H9 (cell line): Measurements from ENCODE around the gene SBF1. TPM values are rescaled to one million over a fixed set of nuclear protein-coding genes. Genes with fewer than 3 reads are reported as not detected.

Experiments used
- DNase-seq: peaks from one replicate; pipeline ENCODE4 v3.0.0-alpha.2; 2017
- H2AFZ ChIP-seq: one replicate; pipeline ENCODE4 v1.6.1; 2013; ENCODE audit warnings: mild to moderate bottlenecking, low read length, control low read depth, moderate library complexity
- H2AK5ac ChIP-seq: 2 replicates; pipeline ENCODE4 v1.6.1; 2013; ENCODE audit warnings: low read length, control low read depth, mixed read lengths; ENCODE audit not compliant: insufficient read length
- H2BK120ac ChIP-seq: one replicate; pipeline ENCODE4 v1.6.1; 2013; ENCODE audit warnings: low read depth, mild to moderate bottlenecking, low read length, control low read depth, inconsistent platforms; ENCODE audit not compliant: poor library complexity, severe bottlenecking
- H2BK12ac ChIP-seq: 2 replicates; pipeline ENCODE4 v1.6.1; 2013; ENCODE audit warnings: low read length, control low read depth, mixed read lengths, low read depth; ENCODE audit not compliant: insufficient read length
- H2BK15ac ChIP-seq: 2 replicates; pipeline ENCODE4 v1.6.1; 2013; ENCODE audit warnings: low read depth, low read length, control low read depth
- H2BK20ac ChIP-seq: one replicate; pipeline ENCODE4 v1.6.1; 2013; ENCODE audit warnings: low read depth, mild to moderate bottlenecking, low read length, control low read depth, inconsistent platforms; ENCODE audit not compliant: poor library complexity, severe bottlenecking
- H2BK5ac ChIP-seq: 2 replicates; pipeline ENCODE4 v1.6.1; 2013; ENCODE audit warnings: low read length, control low read depth, mixed read lengths; ENCODE audit not compliant: insufficient read length
- H3K14ac ChIP-seq: 2 replicates; pipeline ENCODE4 v1.6.1; 2013; ENCODE audit warnings: low read length, control low read depth; ENCODE audit not compliant: insufficient read depth
- H3K18ac ChIP-seq: 2 replicates; pipeline ENCODE4 v1.6.1; 2013; ENCODE audit warnings: low read depth, mild to moderate bottlenecking, mixed read lengths, low read length, control low read depth; ENCODE audit not compliant: insufficient read length
- H3K23ac ChIP-seq: 2 replicates; pipeline ENCODE4 v1.6.1; 2013; ENCODE audit warnings: low read length, control low read depth, mixed read lengths, low read depth; ENCODE audit not compliant: insufficient read length
- H3K23me2 ChIP-seq: 2 replicates; pipeline ENCODE4 v1.6.1; 2013; ENCODE audit warnings: low read depth, mild to moderate bottlenecking, mixed read lengths, low read length, control low read depth; ENCODE audit not compliant: insufficient read length, poor library complexity, severe bottlenecking
- H3K27ac ChIP-seq: 2 replicates; pipeline ENCODE4 v1.5.1; 2013; ENCODE audit warnings: low read length, control low read depth, mixed read lengths, low read depth; ENCODE audit not compliant: insufficient read length
- H3K27me3 ChIP-seq: 2 replicates; pipeline ENCODE4 v1.6.1; 2013; ENCODE audit warnings: low read length, control low read depth, inconsistent platforms; ENCODE audit not compliant: insufficient read depth
- H3K4ac ChIP-seq: 2 replicates; pipeline ENCODE4 v1.6.1; 2013; ENCODE audit warnings: low read depth, mild to moderate bottlenecking, control low read depth, inconsistent platforms, low read length, moderate library complexity
- H3K4me1 ChIP-seq: 2 replicates; pipeline ENCODE4 v1.6.1; 2013; ENCODE audit warnings: low read length, control low read depth, inconsistent platforms; ENCODE audit not compliant: insufficient read depth
- H3K4me2 ChIP-seq: 2 replicates; pipeline ENCODE4 v1.6.1; 2013; ENCODE audit warnings: low read length, control low read depth, mixed read lengths; ENCODE audit not compliant: insufficient read length, insufficient read depth
- H3K56ac ChIP-seq: 2 replicates; pipeline ENCODE4 v1.6.1; 2013; ENCODE audit warnings: low read depth, mild to moderate bottlenecking, mixed read lengths, low read length, control low read depth; ENCODE audit not compliant: insufficient read length
- H3K79me1 ChIP-seq: 2 replicates; pipeline ENCODE4 v1.6.1; 2013; ENCODE audit warnings: low read depth, mild to moderate bottlenecking, moderate library complexity, low read length, control low read depth, inconsistent platforms; ENCODE audit not compliant: insufficient read depth, poor library complexity, severe bottlenecking
- H3K79me2 ChIP-seq: 2 replicates; pipeline ENCODE4 v1.6.1; 2013; ENCODE audit warnings: low read length, control low read depth, inconsistent platforms; ENCODE audit not compliant: insufficient read depth
- H3K9ac ChIP-seq: 2 replicates; pipeline ENCODE4 v1.6.1; 2013; ENCODE audit warnings: low read length, control low read depth, mixed read lengths; ENCODE audit not compliant: insufficient read length; ENCODE audit errors: extremely low read depth
- H3K9me3 ChIP-seq: one replicate; pipeline ENCODE4 v1.6.1; 2013; ENCODE audit warnings: low read depth, low read length, inconsistent platforms; ENCODE audit not compliant: control insufficient read depth
- H3T11ph ChIP-seq: one replicate; pipeline ENCODE4 v1.6.1; 2013; ENCODE audit warnings: mild to moderate bottlenecking, low read length, control low read depth, inconsistent platforms
- H4K20me1 ChIP-seq: one replicate; pipeline ENCODE4 v1.6.1; 2013; ENCODE audit not compliant: control insufficient read depth, insufficient read length, insufficient read depth
- H4K5ac ChIP-seq: 2 replicates; pipeline ENCODE4 v1.6.1; 2013; ENCODE audit warnings: low read depth, mild to moderate bottlenecking, mixed read lengths, low read length, control low read depth; ENCODE audit not compliant: insufficient read length
- H4K8ac ChIP-seq: replicated peaks from 2 replicates; pipeline ENCODE4 v1.6.1; 2013; ENCODE audit warnings: low read length, control low read depth, mixed read lengths, low read depth; ENCODE audit not compliant: insufficient read length
- H4K91ac ChIP-seq: 2 replicates; pipeline ENCODE4 v1.6.1; 2013; ENCODE audit warnings: low read depth, mild to moderate bottlenecking, moderate library complexity, mixed read lengths, low read length, control low read depth; ENCODE audit not compliant: insufficient read length
- H3K27ac Mint-ChIP-seq, 3 experiments: 2 replicates in 2 of 3; 3 replicates in 1 of 3; pipeline ENCODE4 v1.8.0; 2020 to 2021; ENCODE audit warnings: mixed read lengths in 3 of 3, mild to moderate bottlenecking in 1 of 3, moderate library complexity in 1 of 3
- H3K27me3 Mint-ChIP-seq: 2 replicates; pipeline ENCODE4 v1.8.0; 2021; ENCODE audit warnings: low read depth, mild to moderate bottlenecking, moderate library complexity, mixed read lengths
- H3K36me3 Mint-ChIP-seq, 3 experiments: 2 replicates in 2 of 3; 3 replicates in 1 of 3; pipeline ENCODE4 v1.8.0; 2020 to 2021; ENCODE audit warnings: low read depth in 3 of 3, mixed read lengths in 3 of 3; ENCODE audit not compliant: insufficient read depth in 1 of 3
- H3K4me1 Mint-ChIP-seq, 2 experiments: 2 replicates each; pipeline ENCODE4 v1.8.0; 2020; ENCODE audit warnings: mixed read lengths in 2 of 2
- H3K4me3 Mint-ChIP-seq, 2 experiments: 2 replicates in 1 of 2; 3 replicates in 1 of 2; pipeline ENCODE4 v1.8.0; 2020 to 2021; ENCODE audit warnings: mild to moderate bottlenecking in 2 of 2, mixed read lengths in 2 of 2, moderate library complexity in 1 of 2
- H3K9me3 Mint-ChIP-seq, 2 experiments: 2 replicates in 1 of 2; 3 replicates in 1 of 2; pipeline ENCODE4 v1.8.0; 2020; ENCODE audit warnings: mild to moderate bottlenecking in 2 of 2, mixed read lengths in 2 of 2, moderate library complexity in 1 of 2
- WGBS: extraction: QIAGEN DNeasy Blood & Tissue Kit; methylation state at CpG from one replicate; pipeline ENCODE4 v1.1.7; 2013; ENCODE audit warnings: missing lambda C conversion rate, low lambda C conversion rate, mixed read lengths; ENCODE audit not compliant: insufficient read length; ENCODE audit errors: extremely low coverage; 5-methylcytosine and 5-hydroxymethylcytosine counted together
- total RNA-seq: library from RNA; stranded (reverse); gene quantifications from 2 replicates; pipeline ENCODE4 v1.2.1, GENCODE V29; 2021
- TF ChIP-seq, protein P1 (sequence below): fragments of 200-600 bp; sonication (generic); conservative IDR thresholded peaks from 3 replicates; pipeline ENCODE4 v1.8.0; 2021; ENCODE audit warnings: antibody characterized with exemption, mild to moderate bottlenecking

Gene SBF1
- total RNA-seq, 1 experiment from 2014 or later: 69.8 TPM

DNA sequence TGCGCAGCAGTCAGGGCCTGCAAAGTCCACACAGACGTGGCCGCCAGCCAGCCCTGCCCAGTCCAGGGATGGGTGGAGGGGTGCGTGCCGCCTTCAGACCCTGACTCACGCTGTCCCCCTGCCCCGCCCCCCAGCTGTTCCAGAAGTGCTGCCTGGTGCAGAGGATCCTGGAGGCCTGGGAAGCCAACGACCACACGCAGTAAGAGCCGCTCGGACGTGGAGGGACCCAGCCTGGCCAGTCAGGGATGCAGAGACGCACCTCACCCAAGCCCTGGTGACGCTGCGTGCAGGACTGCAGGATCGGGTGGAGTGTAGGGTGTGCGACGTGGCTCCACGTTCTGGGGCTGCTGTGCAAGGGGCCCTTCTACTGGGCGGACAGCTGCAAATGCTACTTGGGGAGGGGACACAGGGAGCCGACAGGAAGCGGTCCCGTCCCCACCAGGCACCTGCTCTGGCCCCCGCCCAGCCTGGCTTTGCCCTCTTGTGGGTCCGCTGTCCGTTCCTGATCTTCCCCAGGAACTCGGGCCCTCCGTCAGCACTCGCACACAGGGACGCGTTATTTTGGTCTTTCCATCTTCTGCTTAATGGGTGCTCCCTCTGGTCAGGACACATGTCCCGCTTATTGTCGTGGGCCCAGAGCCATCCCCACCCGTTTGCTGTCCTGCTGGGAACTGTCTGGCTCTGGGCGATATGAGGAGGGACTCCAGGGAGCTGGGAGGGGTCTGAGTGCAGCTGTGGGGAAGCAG is 42.5 kb downstream of the SBF1 start:
- no peak overlapping the region for H2BK12ac ChIP-seq
- H3K23me2 ChIP-seq: no peaks in the 10 kb centered on the region
- H2BK120ac ChIP-seq: no peak overlapping the region
- H3K4me3 Mint-ChIP-seq: no peak overlapping the region
- H3K9ac ChIP-seq: no peak overlapping the region
- no peak overlapping the region for H4K5ac ChIP-seq
- no peak overlapping the region for H2BK15ac ChIP-seq
- H3K4me1 Mint-ChIP-seq: no peaks in the 10 kb centered on the region
- peaks cover 14 to 54% (median 52%) of the 10 kb centered on the region in 3 experiments; a peak in 6 of 7 replicates for H3K36me3 Mint-ChIP-seq
- 0 out of 2 replicates have a peak, but pooled peaks cover 1% of the 10 kb centered on the region for H3K27me3 Mint-ChIP-seq
- H3K79me1 ChIP-seq: no peaks in the 10 kb centered on the region
- no peaks in the 10 kb centered on the region for H3K27me3 ChIP-seq
- no peak overlapping the region for H3K4ac ChIP-seq
- no peak overlapping the region for H4K91ac ChIP-seq
- no peaks in the 10 kb centered on the region for H3K9me3 ChIP-seq
- H3K9me3 Mint-ChIP-seq: peaks cover 0 to 2% of the 10 kb centered on the region in 2 experiments; a peak in 1 of 5 replicates
- H2AK5ac ChIP-seq: no peak overlapping the region
- no peak overlapping the region for H3K56ac ChIP-seq
- TF ChIP-seq, protein P1, sequence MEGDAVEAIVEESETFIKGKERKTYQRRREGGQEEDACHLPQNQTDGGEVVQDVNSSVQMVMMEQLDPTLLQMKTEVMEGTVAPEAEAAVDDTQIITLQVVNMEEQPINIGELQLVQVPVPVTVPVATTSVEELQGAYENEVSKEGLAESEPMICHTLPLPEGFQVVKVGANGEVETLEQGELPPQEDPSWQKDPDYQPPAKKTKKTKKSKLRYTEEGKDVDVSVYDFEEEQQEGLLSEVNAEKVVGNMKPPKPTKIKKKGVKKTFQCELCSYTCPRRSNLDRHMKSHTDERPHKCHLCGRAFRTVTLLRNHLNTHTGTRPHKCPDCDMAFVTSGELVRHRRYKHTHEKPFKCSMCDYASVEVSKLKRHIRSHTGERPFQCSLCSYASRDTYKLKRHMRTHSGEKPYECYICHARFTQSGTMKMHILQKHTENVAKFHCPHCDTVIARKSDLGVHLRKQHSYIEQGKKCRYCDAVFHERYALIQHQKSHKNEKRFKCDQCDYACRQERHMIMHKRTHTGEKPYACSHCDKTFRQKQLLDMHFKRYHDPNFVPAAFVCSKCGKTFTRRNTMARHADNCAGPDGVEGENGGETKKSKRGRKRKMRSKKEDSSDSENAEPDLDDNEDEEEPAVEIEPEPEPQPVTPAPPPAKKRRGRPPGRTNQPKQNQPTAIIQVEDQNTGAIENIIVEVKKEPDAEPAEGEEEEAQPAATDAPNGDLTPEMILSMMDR: no peak
- H2AFZ ChIP-seq: no peak overlapping the region
- no peak overlapping the region for H3K4me2 ChIP-seq
- no peak overlapping the region for H3K14ac ChIP-seq
- no peak overlapping the region for H3T11ph ChIP-seq
- no CpG with 5 or more reads among the region's 35 CpGs for WGBS
- H2BK5ac ChIP-seq: no peak overlapping the region
- H4K20me1 ChIP-seq: no peaks in the 10 kb centered on the region
- no peak overlapping the region for H3K18ac ChIP-seq
- no peaks in the 10 kb centered on the region for H3K4me1 ChIP-seq
- H3K27ac ChIP-seq: no peak overlapping the region
- no peak for DNase-seq
- H4K8ac ChIP-seq: no peak overlapping the region
- no peak overlapping the region for H3K27ac Mint-ChIP-seq
- H3K79me2 ChIP-seq: no peaks in the 10 kb centered on the region
- no peak overlapping the region for H3K23ac ChIP-seq
- no peak overlapping the region for H2BK20ac ChIP-seq
